Dendritic cell treated with granulocyte-macrophage colony-stimulating factor and Interleukin-4, amounts not matched to agents 40 ng/mL and 50 ng/mL, for 4 days (primary cell): ENCODE data around the gene CNTNAP2.

ENCODE experiments used
- H3K27ac Mint-ChIP-seq: one replicate; pipeline ENCODE4 v1.8.0; 2022; ENCODE audit warnings: mild to moderate bottlenecking, mixed read lengths
- H3K27me3 Mint-ChIP-seq: one replicate; pipeline ENCODE4 v1.8.0; 2022; ENCODE audit warnings: mild to moderate bottlenecking, mixed read lengths
- H3K36me3 Mint-ChIP-seq: one replicate; pipeline ENCODE4 v1.8.0; 2022; ENCODE audit warnings: low read depth, mixed read lengths
- H3K4me1 Mint-ChIP-seq: one replicate; pipeline ENCODE4 v1.8.0; 2022; ENCODE audit warnings: low read depth, mixed read lengths
- H3K4me3 Mint-ChIP-seq: one replicate; pipeline ENCODE4 v1.8.0; 2022; ENCODE audit warnings: mild to moderate bottlenecking, moderate library complexity, mixed read lengths
- H3K9me3 Mint-ChIP-seq: one replicate; pipeline ENCODE4 v1.8.0; 2022; ENCODE audit warnings: mixed read lengths
- intact Hi-C: fragments of 100-400 bp; cut with micrococcal nuclease; formaldehyde crosslinking; loops from one replicate; pipeline ENCODE4 v1.15.0; 2022

CNTNAP2 gene

GRCh38 chr7:147321504-147321903 lies 1204.9 kb downstream of the CNTNAP2 start:
- H3K4me3 Mint-ChIP-seq: no peak overlapping the region
- H3K4me1 Mint-ChIP-seq: no peaks in the 10 kb centered on the region
- H3K27me3 Mint-ChIP-seq: no peaks in the 10 kb centered on the region
- intact Hi-C loops: no loop called here
- no peak overlapping the region for H3K27ac Mint-ChIP-seq
- H3K9me3 Mint-ChIP-seq: peaks cover 20% of the 10 kb centered on the region
- H3K36me3 Mint-ChIP-seq: no peaks in the 10 kb centered on the region

GRCh38 chr7:147332988-147333387 lies 1216.4 kb downstream of the CNTNAP2 start:
- Mint-ChIP-seq H3K4me3 (no peak overlapping the region), H3K9me3 (peaks cover 39% of the 10 kb centered on the region), H3K4me1 (peaks cover 5% of the 10 kb centered on the region), H3K36me3 (no peaks in the 10 kb centered on the region), H3K27me3 (no peaks in the 10 kb centered on the region), H3K27ac (no peak overlapping the region)
- intact Hi-C loops: no loop called here

- no peaks in the 10 kb centered on the region for H3K27me3 Mint-ChIP-seq
- H3K4me3 Mint-ChIP-seq: no peak overlapping the region
- no peaks in the 10 kb centered on the region for H3K4me1 Mint-ChIP-seq
- no peaks in the 10 kb centered on the region for H3K36me3 Mint-ChIP-seq
- no peak overlapping the region for H3K27ac Mint-ChIP-seq
- H3K9me3 Mint-ChIP-seq: peaks cover 42% of the 10 kb centered on the region
- intact Hi-C loops: no loop called here
Measured at GRCh38 chr7:147363101-147363500, 1246.5 kb downstream of the CNTNAP2 start.

- Mint-ChIP-seq H3K36me3 (no peaks in the 10 kb centered on the region), H3K27me3 (no peaks in the 10 kb centered on the region), H3K4me3 (no peak overlapping the region), H3K9me3 (peaks cover 43% of the 10 kb centered on the region), H3K27ac (no peak overlapping the region), H3K4me1 (no peaks in the 10 kb centered on the region)
- intact Hi-C loops: no loop called here
Measured at GRCh38 chr7:147376192-147376591, 1259.6 kb downstream of the CNTNAP2 start.

GRCh38 chr7:147380926-147381325 lies 1264.3 kb downstream of the CNTNAP2 start:
- Mint-ChIP-seq H3K36me3 (no peaks in the 10 kb centered on the region), H3K4me3 (no peak overlapping the region), H3K4me1 (no peaks in the 10 kb centered on the region), H3K9me3 (peaks cover 51% of the 10 kb centered on the region), H3K27ac (no peak overlapping the region), H3K27me3 (no peaks in the 10 kb centered on the region)
- intact Hi-C loops: no loop called here

GRCh38 chr7:147394329-147394728 lies 1277.7 kb downstream of the CNTNAP2 start:
- intact Hi-C loops: no loop called here

GRCh38 chr7:147400221-147400689 lies 1283.7 kb downstream of the CNTNAP2 start:
- Mint-ChIP-seq H3K4me1 (no peaks in the 10 kb centered on the region), H3K9me3 (peaks cover 50% of the 10 kb centered on the region), H3K27ac (no peak overlapping the region), H3K27me3 (no peaks in the 10 kb centered on the region), H3K36me3 (no peaks in the 10 kb centered on the region), H3K4me3 (no peak overlapping the region)
- intact Hi-C loops: no loop called here

More at GRCh38 chr7:147394329-147394728, 1277.7 kb downstream of the CNTNAP2 start:
- no peaks in the 10 kb centered on the region for H3K27me3 Mint-ChIP-seq
- no peaks in the 10 kb centered on the region for H3K36me3 Mint-ChIP-seq
- H3K27ac Mint-ChIP-seq: no peak overlapping the region
- peaks cover 43% of the 10 kb centered on the region for H3K9me3 Mint-ChIP-seq
- no peak overlapping the region for H3K4me3 Mint-ChIP-seq
- no peaks in the 10 kb centered on the region for H3K4me1 Mint-ChIP-seq

- H3K9me3 Mint-ChIP-seq: peaks cover 51% of the 10 kb centered on the region
- no peak overlapping the region for H3K27ac Mint-ChIP-seq
- no peaks in the 10 kb centered on the region for H3K27me3 Mint-ChIP-seq
- no peaks in the 10 kb centered on the region for H3K36me3 Mint-ChIP-seq
- H3K4me3 Mint-ChIP-seq: no peak overlapping the region
- no peaks in the 10 kb centered on the region for H3K4me1 Mint-ChIP-seq
- intact Hi-C loops: no loop called here
Measured at GRCh38 chr7:147400925-147401324, 1284.3 kb downstream of the CNTNAP2 start.

- no peak overlapping the region for H3K27ac Mint-ChIP-seq
- intact Hi-C loops: no loop called here
- no peak overlapping the region for H3K4me3 Mint-ChIP-seq
- H3K4me1 Mint-ChIP-seq: no peaks in the 10 kb centered on the region
- no peaks in the 10 kb centered on the region for H3K36me3 Mint-ChIP-seq
- H3K27me3 Mint-ChIP-seq: no peaks in the 10 kb centered on the region
- peaks cover 69% of the 10 kb centered on the region for H3K9me3 Mint-ChIP-seq
Measured at GRCh38 chr7:147405621-147406020, 1289.0 kb downstream of the CNTNAP2 start.

- Mint-ChIP-seq H3K9me3 (peaks cover 65% of the 10 kb centered on the region), H3K4me3 (no peak overlapping the region), H3K27ac (no peak overlapping the region), H3K36me3 (no peaks in the 10 kb centered on the region), H3K4me1 (no peaks in the 10 kb centered on the region), H3K27me3 (no peaks in the 10 kb centered on the region)
- intact Hi-C loops: no loop called here
Measured at GRCh38 chr7:147406521-147407135, 1290.0 kb downstream of the CNTNAP2 start.

- Mint-ChIP-seq H3K9me3 (peaks cover 66% of the 10 kb centered on the region), H3K4me3 (no peak overlapping the region)
Measured at GRCh38 chr7:147411096-147411495, 1294.5 kb downstream of the CNTNAP2 start.

GRCh38 chr7:147412109-147412508 lies 1295.5 kb downstream of the CNTNAP2 start:
- peaks cover 62% of the 10 kb centered on the region for H3K9me3 Mint-ChIP-seq
- H3K36me3 Mint-ChIP-seq: no peaks in the 10 kb centered on the region
- no peak overlapping the region for H3K27ac Mint-ChIP-seq
- H3K4me1 Mint-ChIP-seq: no peaks in the 10 kb centered on the region
- no peak overlapping the region for H3K4me3 Mint-ChIP-seq
- no peaks in the 10 kb centered on the region for H3K27me3 Mint-ChIP-seq
- intact Hi-C loops: no loop called here

More at GRCh38 chr7:147411096-147411495, 1294.5 kb downstream of the CNTNAP2 start:
- H3K27ac Mint-ChIP-seq: no peak overlapping the region
- no peaks in the 10 kb centered on the region for H3K4me1 Mint-ChIP-seq
- intact Hi-C loops: no loop called here
- no peaks in the 10 kb centered on the region for H3K36me3 Mint-ChIP-seq
- no peaks in the 10 kb centered on the region for H3K27me3 Mint-ChIP-seq

GRCh38 chr7:147412782-147413556 lies 1296.4 kb downstream of the CNTNAP2 start:
- H3K27me3 Mint-ChIP-seq: no peaks in the 10 kb centered on the region
- H3K4me3 Mint-ChIP-seq: no peak overlapping the region
- H3K9me3 Mint-ChIP-seq: peaks cover 55% of the 10 kb centered on the region
- H3K36me3 Mint-ChIP-seq: no peaks in the 10 kb centered on the region
- no peaks in the 10 kb centered on the region for H3K4me1 Mint-ChIP-seq
- H3K27ac Mint-ChIP-seq: no peak overlapping the region
- intact Hi-C loops: no loop called here

- Mint-ChIP-seq H3K27ac (no peak overlapping the region), H3K36me3 (no peaks in the 10 kb centered on the region), H3K9me3 (peaks cover 50% of the 10 kb centered on the region), H3K4me1 (no peaks in the 10 kb centered on the region), H3K4me3 (no peak overlapping the region), H3K27me3 (no peaks in the 10 kb centered on the region)
- intact Hi-C loops: no loop called here
Measured at GRCh38 chr7:147413557-147413870, 1296.9 kb downstream of the CNTNAP2 start.
